ENCODE results near the gene PHKB. TPM values are rescaled to one million over a fixed set of nuclear protein-coding genes. Genes with fewer than 3 reads are reported as not detected.

Gene PHKB
- total and polyA plus RNA-seq, 2 donors (not counting 3 experiments of a cell fraction or from before 2014, with no cell fraction given), result 30.1 to 61.0 TPM

- H3K36me3 ChIP-seq (ENCODE audit: control insufficient read depth in 2 of 2, extremely low read depth in 1 of 2, insufficient read depth in 2 of 2, low read length in 2 of 2), result no peaks in the 10 kb centered on the region
- intact Hi-C loops (cut with micrococcal nuclease), result no loop called here
- DNase-seq (ENCODE audit: low read depth, low spot score) (no peak), FAIRE-seq (no peak)
- H4K20me1 ChIP-seq (replicated peaks; ENCODE audit: control insufficient read depth, extremely low read depth, insufficient read depth, low read length), result no peaks in the 10 kb centered on the region
- dilution Hi-C loops (cut with MboI; ENCODE audit: extremely low pct_ligation_motif_present, low sequenced_read_pairs), result no loop called here
- CTCF ChIA-PET, result interaction anchor here (1.2 to 1.3 kb wide), 3 partner anchors 15 to 562 kb away, joined by 3 read pairs; no protein-coding TSS in a partner anchor
- H2AFZ ChIP-seq (ENCODE audit: low read depth, low read length), result no peak overlapping the region
- peaks cover 3% of the 10 kb centered on the region for H3K9me3 ChIP-seq (replicated peaks; ENCODE audit: control insufficient read depth, insufficient read depth, low read length)
- no peak overlapping the region for H3K4me2 ChIP-seq (ENCODE audit: insufficient read depth, low read length)
- H3K79me2 ChIP-seq (ENCODE audit: control insufficient read depth, insufficient read depth, low read length), result peaks cover 10% of the 10 kb centered on the region
- H3K4me3 ChIP-seq (replicated peaks in 1 of 3; ENCODE audit: insufficient read depth in 1 of 3, low read depth in 1 of 3, low read length in 3 of 3), result no peak overlapping the region
- H3K4me1 ChIP-seq (ENCODE audit: control insufficient read depth, extremely low read depth, insufficient read depth, low read length), result no peaks in the 10 kb centered on the region
- TF ChIP-seq JUN (IDR thresholded peaks at IDR 0.05; ENCODE audit: borderline replicate concordance, insufficient read depth, insufficient read length, low read depth) (no peak), MYC (IDR thresholded peaks at IDR 0.05; ENCODE audit: low read depth, low read length) (no peak), GATA2 (IDR thresholded peaks at IDR 0.05; ENCODE audit: insufficient read depth, insufficient read length, low read depth, low read length) (no peak)
- POLR2A ChIA-PET, result no interaction called here
- no peak overlapping the region for H3K9ac ChIP-seq (replicated peaks; ENCODE audit: extremely low read depth, insufficient read depth, low read length)
- H3K9me1 ChIP-seq (replicated peaks; ENCODE audit: control insufficient read depth, extremely low read depth, insufficient read depth, low read length), result no peaks in the 10 kb centered on the region
- no TSS peak for BruUV-seq (replicated peaks)
- H3K27me3 ChIP-seq (ENCODE audit: control insufficient read depth in 2 of 2, insufficient read depth in 2 of 2, low read length in 2 of 2), result no peaks in the 10 kb centered on the region
- H3K27ac ChIP-seq (ENCODE audit: insufficient read depth, low read depth, low read length), result no peak overlapping the region
Measured at GRCh38 chr16:47493381-47494337, 32.5 kb downstream of the PHKB start.

DNA sequence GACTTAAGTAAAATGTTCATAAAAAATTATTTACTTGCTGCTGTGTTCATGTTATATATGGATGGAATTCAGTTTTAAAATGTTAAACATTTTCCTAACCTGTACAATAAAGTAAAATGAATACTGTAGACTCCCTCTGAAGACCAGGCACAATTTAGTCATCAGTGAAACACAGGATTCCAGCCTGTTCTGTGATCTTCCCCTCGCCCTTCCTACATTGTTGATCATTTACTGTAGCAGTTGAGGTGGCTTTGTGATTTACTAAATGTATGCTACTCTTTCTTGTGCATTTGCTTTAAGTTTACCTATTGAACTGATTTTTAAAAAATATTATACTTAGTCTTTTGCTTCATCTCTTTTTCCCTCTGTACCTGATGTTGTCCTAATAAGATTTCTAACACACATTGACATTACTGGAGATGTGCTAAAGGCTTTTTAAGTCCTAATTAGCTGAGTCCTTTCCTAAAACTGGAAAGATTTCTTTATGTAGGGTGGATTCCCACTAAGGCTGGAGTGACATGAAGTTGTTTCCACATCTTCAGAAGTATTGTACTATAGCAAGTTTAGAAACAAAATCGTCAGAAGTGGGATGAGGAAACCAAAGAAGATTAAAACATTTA lies 38.1 kb downstream of the PHKB start:
- Histone ChIP-seq H3K27ac (ENCODE audit: insufficient read depth, low read depth, low read length) (no peak overlapping the region), H3K4me1 (ENCODE audit: control insufficient read depth, extremely low read depth, insufficient read depth, low read length) (no peaks in the 10 kb centered on the region), H3K27me3 (ENCODE audit: control insufficient read depth in 2 of 2, insufficient read depth in 2 of 2, low read length in 2 of 2) (no peaks in the 10 kb centered on the region), H3K4me2 (ENCODE audit: insufficient read depth, low read length) (no peak overlapping the region), H2AFZ (ENCODE audit: low read depth, low read length) (no peak overlapping the region), H3K9me3 (replicated peaks; ENCODE audit: control insufficient read depth, insufficient read depth, low read length) (no peaks in the 10 kb centered on the region), H3K36me3 (ENCODE audit: control insufficient read depth in 2 of 2, extremely low read depth in 1 of 2, insufficient read depth in 2 of 2, low read length in 2 of 2) (peaks cover 6 to 10% of the 10 kb centered on the region in 2 experiments), H3K79me2 (ENCODE audit: control insufficient read depth, insufficient read depth, low read length) (peaks cover 4% of the 10 kb centered on the region), H3K9me1 (replicated peaks; ENCODE audit: control insufficient read depth, extremely low read depth, insufficient read depth, low read length) (no peaks in the 10 kb centered on the region), H3K9ac (replicated peaks; ENCODE audit: extremely low read depth, insufficient read depth, low read length) (no peak overlapping the region), H3K4me3 (replicated peaks in 1 of 3; ENCODE audit: insufficient read depth in 1 of 3, low read depth in 1 of 3, low read length in 3 of 3) (no peak overlapping the region), H4K20me1 (replicated peaks; ENCODE audit: control insufficient read depth, extremely low read depth, insufficient read depth, low read length) (no peaks in the 10 kb centered on the region)
- ChIA-PET CTCF (interaction anchor here (0.6 kb wide), 1 partner anchor 16 kb away, joined by 4 read pairs; no protein-coding TSS in a partner anchor), POLR2A (no interaction called here)
- FAIRE-seq, result no peak
- no TSS peak for BruUV-seq (replicated peaks)
- intact Hi-C loops (cut with micrococcal nuclease) (no loop called here), dilution Hi-C loops (cut with MboI; ENCODE audit: extremely low pct_ligation_motif_present, low sequenced_read_pairs) (no loop called here)
- TF ChIP-seq, protein P1, sequence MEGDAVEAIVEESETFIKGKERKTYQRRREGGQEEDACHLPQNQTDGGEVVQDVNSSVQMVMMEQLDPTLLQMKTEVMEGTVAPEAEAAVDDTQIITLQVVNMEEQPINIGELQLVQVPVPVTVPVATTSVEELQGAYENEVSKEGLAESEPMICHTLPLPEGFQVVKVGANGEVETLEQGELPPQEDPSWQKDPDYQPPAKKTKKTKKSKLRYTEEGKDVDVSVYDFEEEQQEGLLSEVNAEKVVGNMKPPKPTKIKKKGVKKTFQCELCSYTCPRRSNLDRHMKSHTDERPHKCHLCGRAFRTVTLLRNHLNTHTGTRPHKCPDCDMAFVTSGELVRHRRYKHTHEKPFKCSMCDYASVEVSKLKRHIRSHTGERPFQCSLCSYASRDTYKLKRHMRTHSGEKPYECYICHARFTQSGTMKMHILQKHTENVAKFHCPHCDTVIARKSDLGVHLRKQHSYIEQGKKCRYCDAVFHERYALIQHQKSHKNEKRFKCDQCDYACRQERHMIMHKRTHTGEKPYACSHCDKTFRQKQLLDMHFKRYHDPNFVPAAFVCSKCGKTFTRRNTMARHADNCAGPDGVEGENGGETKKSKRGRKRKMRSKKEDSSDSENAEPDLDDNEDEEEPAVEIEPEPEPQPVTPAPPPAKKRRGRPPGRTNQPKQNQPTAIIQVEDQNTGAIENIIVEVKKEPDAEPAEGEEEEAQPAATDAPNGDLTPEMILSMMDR (IDR thresholded peaks at IDR 0.05; ENCODE audit: extremely low read depth in 1 of 2, insufficient read depth in 1 of 2, low read depth in 1 of 2, low read length in 2 of 2), result no peak
- no peak for TF ChIP-seq GATA2 (IDR thresholded peaks at IDR 0.05; ENCODE audit: insufficient read depth, insufficient read length, low read depth, low read length)
- TF ChIP-seq POLR2A (IDR thresholded peaks at IDR 0.05; ENCODE audit: low read depth, low read length), result no peak
- TF ChIP-seq POLR2AphosphoS5 (IDR thresholded peaks at IDR 0.05; ENCODE audit: insufficient read depth, low read depth, low read length), result no peak
- TF ChIP-seq MYC (IDR thresholded peaks at IDR 0.05; ENCODE audit: low read depth, low read length), result no peak
- TF ChIP-seq EZH2 (IDR thresholded peaks at IDR 0.05; ENCODE audit: borderline replicate concordance, low read depth, low read length, severe bottlenecking), result no peak
- TF ChIP-seq JUN (IDR thresholded peaks at IDR 0.05; ENCODE audit: borderline replicate concordance, insufficient read depth, insufficient read length, low read depth), result no peak
- no peak for TF ChIP-seq FOS (IDR thresholded peaks at IDR 0.05; ENCODE audit: borderline replicate concordance, insufficient read depth, low read length)
- TF ChIP-seq, protein P2, sequence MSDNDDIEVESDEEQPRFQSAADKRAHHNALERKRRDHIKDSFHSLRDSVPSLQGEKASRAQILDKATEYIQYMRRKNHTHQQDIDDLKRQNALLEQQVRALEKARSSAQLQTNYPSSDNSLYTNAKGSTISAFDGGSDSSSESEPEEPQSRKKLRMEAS (IDR thresholded peaks at IDR 0.05; ENCODE audit: insufficient read depth, insufficient read length), result no peak
- no peak for DNase-seq (ENCODE audit: low read depth, low spot score)

Data from endothelial cell of umbilical vein (primary cell).